HepG2 (cell line): Measurements from ENCODE around the gene PDIA6.

Experiments
- CTCF ChIP-seq: sonication (generic); formaldehyde crosslinking; IDR thresholded peaks from 2 replicates; pipeline ENCODE4 v1.5.0; 2020; ENCODE audit warnings: mild to moderate bottlenecking, missing genetic modification reagents, moderate library complexity
- EED ChIP-seq: sonication (generic); formaldehyde crosslinking; IDR thresholded peaks from 2 replicates; pipeline ENCODE4 v1.5.0; 2020; ENCODE audit warnings: mild to moderate bottlenecking, missing genetic modification reagents
- ELF1 ChIP-seq: sonication (generic); formaldehyde crosslinking; IDR thresholded peaks from 2 replicates; pipeline ENCODE4 v1.4.0; 2020; ENCODE audit warnings: missing genetic modification reagents
- NPAS2 ChIP-seq: sonication (generic); formaldehyde crosslinking; IDR thresholded peaks from 2 replicates; pipeline ENCODE4 v1.8.0; 2022; ENCODE audit warnings: mild to moderate bottlenecking, missing genetic modification reagents, borderline replicate concordance
- POLR2A ChIP-seq, 2 experiments: IDR thresholded peaks; 2 replicates each; pipeline ENCODE4 v1.6.1; 2011; ENCODE audit warnings: low read depth in 2 of 2, low read length in 2 of 2, mild to moderate bottlenecking in 1 of 2, moderate library complexity in 1 of 2; ENCODE audit not compliant: insufficient read depth in 1 of 2
- ZNF558 ChIP-seq: sonication (generic); formaldehyde crosslinking; IDR thresholded peaks from 2 replicates; pipeline ENCODE4 v1.9.0; 2022; ENCODE audit warnings: mild to moderate bottlenecking, missing genetic modification reagents, borderline replicate concordance
- ZNF567 ChIP-seq: sonication (generic); formaldehyde crosslinking; IDR thresholded peaks from 2 replicates; pipeline ENCODE4 v1.8.1; 2023; ENCODE audit warnings: mild to moderate bottlenecking, missing genetic modification reagents, borderline replicate concordance

DNA sequence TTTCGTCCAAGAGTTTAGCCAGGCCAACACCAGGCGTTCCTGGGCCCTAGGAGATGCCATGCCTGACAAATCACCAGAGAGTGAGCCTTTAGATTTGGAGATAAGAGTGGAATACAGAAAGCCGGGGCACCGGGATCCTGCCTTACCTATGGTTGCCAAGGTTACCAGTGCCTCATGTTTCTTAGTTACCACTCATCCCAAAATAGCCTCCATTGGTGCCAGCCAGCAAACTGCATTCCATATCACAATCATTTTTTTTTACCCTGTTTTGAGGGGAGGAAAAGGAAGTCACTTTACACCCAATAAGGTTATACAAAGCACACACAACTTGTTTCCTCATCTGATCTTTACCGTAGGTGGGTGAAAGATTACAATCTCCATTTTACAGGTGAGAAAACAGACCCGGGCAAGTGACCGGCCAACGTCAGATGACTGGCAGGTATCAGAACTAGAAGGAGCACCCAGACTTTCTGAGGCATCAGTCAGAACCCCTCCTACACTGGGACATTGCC lies 48.3 kb upstream of the PDIA6 start:
- TF ChIP-seq ELF1 (CRISPR knock-in tag) (no peak), POLR2A (IDR thresholded peaks at IDR 0.05; ENCODE audit: insufficient read depth in 1 of 2, low read depth in 2 of 2, low read length in 2 of 2) (no peak), CTCF (CRISPR knock-in tag) (no peak), ZNF558 (no peak), ZNF567 (CRISPR knock-in tag) (no peak), NPAS2 (CRISPR knock-in tag) (no peak), EED (CRISPR knock-in tag) (no peak)
